IMR-90 (cell line): ENCODE results near the gene ITPKB. TPM values are rescaled to one million over a fixed set of nuclear protein-coding genes. Genes with fewer than 3 reads are reported as not detected.

Experiments used
- ATAC-seq: fragments of 200-7000 bp; cut with Tn5 transposase; 2 replicates; pipeline ENCODE4 v1.9.1; 2020; ENCODE audit warnings: low read depth, mild to moderate bottlenecking, moderate library complexity
- BruUV-seq: library from RNA; stranded (reverse); fragments of 400-500 nt; replicated peaks from 2 replicates; lab custom pipeline; 2021; lab: Mats Ljungman, UMichigan
- CTCF ChIA-PET: fragments of 300-600 bp; formaldehyde crosslinking; extraction: SDS; loops from one replicate; lab custom pipeline; 2021; ENCODE audit warnings: antibody characterized with exemption; lab: Yijun Ruan, JAX
- POLR2A ChIA-PET: fragments of 300-600 bp; sonication (Branson Sonifier 250); formaldehyde crosslinking; loops from one replicate; lab custom pipeline; 2022; ENCODE audit warnings: antibody characterized with exemption; ENCODE audit not compliant: unreplicated experiment; lab: Charles Lee
- DNase-seq: peaks from one replicate; pipeline ENCODE4 v3.0.0; 2013
- H2AFZ ChIP-seq: replicated peaks from 2 replicates; pipeline ENCODE3; 2013; ENCODE audit warnings: low read length, mild to moderate bottlenecking; ENCODE audit not compliant: poor library complexity
- H2AK5ac ChIP-seq: 2 replicates; pipeline ENCODE4 v1.6.1; 2013; ENCODE audit warnings: low read depth, low read length, inconsistent platforms
- H2AK9ac ChIP-seq: replicated peaks from 2 replicates; pipeline ENCODE3; 2013; ENCODE audit warnings: mild to moderate bottlenecking, low read depth, low read length, moderate library complexity; ENCODE audit not compliant: poor library complexity
- H2BK120ac ChIP-seq: 2 replicates; pipeline ENCODE4 v1.6.1; 2013; ENCODE audit warnings: low read depth, low read length, inconsistent platforms
- H2BK15ac ChIP-seq: 3 replicates; pipeline ENCODE4 v1.6.1; 2013; ENCODE audit warnings: low read depth, low read length, inconsistent platforms
- H2BK20ac ChIP-seq: 2 replicates; pipeline ENCODE4 v1.6.1; 2013; ENCODE audit warnings: low read depth, mild to moderate bottlenecking, inconsistent platforms, low read length, moderate library complexity
- H2BK5ac ChIP-seq: 2 replicates; pipeline ENCODE4 v1.6.1; 2013; ENCODE audit warnings: mild to moderate bottlenecking, low read depth, low read length, inconsistent platforms; ENCODE audit not compliant: poor library complexity, severe bottlenecking
- H3K14ac ChIP-seq: replicated peaks from 2 replicates; pipeline ENCODE4 v1.6.1; 2013; ENCODE audit warnings: low read depth, low read length, inconsistent platforms
- H3K18ac ChIP-seq: 2 replicates; pipeline ENCODE4 v1.6.1; 2013; ENCODE audit warnings: low read depth, low read length, control low read depth
- H3K23ac ChIP-seq: 2 replicates; pipeline ENCODE4 v1.6.1; 2013; ENCODE audit warnings: low read depth, low read length, inconsistent platforms
- H3K27ac ChIP-seq: 2 replicates; pipeline ENCODE4 v1.5.1; 2013; ENCODE audit warnings: mild to moderate bottlenecking, control low read depth, low read length; ENCODE audit not compliant: insufficient read depth
- H3K27me3 ChIP-seq: 2 replicates; pipeline ENCODE4 v1.6.1; 2013; ENCODE audit warnings: low read length; ENCODE audit not compliant: control insufficient read depth, insufficient read depth
- H3K36me3 ChIP-seq: 2 replicates; pipeline ENCODE4 v1.6.1; 2013; ENCODE audit warnings: low read length, mixed read lengths; ENCODE audit not compliant: control insufficient read depth, insufficient read depth
- H3K4ac ChIP-seq: 2 replicates; pipeline ENCODE4 v1.6.1; 2013; ENCODE audit warnings: low read depth, low read length, inconsistent platforms
- H3K4me1 ChIP-seq: 2 replicates; pipeline ENCODE4 v1.6.1; 2013; ENCODE audit warnings: low read length, mixed read lengths; ENCODE audit not compliant: control insufficient read depth, insufficient read depth
- H3K4me2 ChIP-seq: 2 replicates; pipeline ENCODE4 v1.6.1; 2013; ENCODE audit warnings: low read depth, mild to moderate bottlenecking, control low read depth, low read length, moderate library complexity
- H3K4me3 ChIP-seq: 2 replicates; pipeline ENCODE4 v1.5.1; 2013; ENCODE audit warnings: low read depth, mild to moderate bottlenecking, control low read depth, low read length, moderate library complexity; ENCODE audit not compliant: insufficient read depth
- H3K56ac ChIP-seq: 2 replicates; pipeline ENCODE4 v1.6.1; 2013; ENCODE audit warnings: low read length, inconsistent platforms; ENCODE audit not compliant: insufficient read depth; ENCODE audit errors: extremely low read depth
- H3K79me1 ChIP-seq, 2 experiments: 2 replicates each; pipeline ENCODE4 v1.6.1; 2013; ENCODE audit warnings: low read length in 2 of 2, inconsistent platforms in 1 of 2, low read depth in 1 of 2
- H3K9ac ChIP-seq: 2 replicates; pipeline ENCODE4 v1.6.1; 2013; ENCODE audit warnings: low read depth, low read length, control low read depth
- H3K9me1 ChIP-seq: 2 replicates; pipeline ENCODE4 v1.6.1; 2013; ENCODE audit warnings: low read length, inconsistent platforms; ENCODE audit not compliant: insufficient read depth
- H3K9me3 ChIP-seq: 2 replicates; pipeline ENCODE4 v1.6.1; 2013; ENCODE audit warnings: low read length; ENCODE audit not compliant: control insufficient read depth, insufficient read depth
- H4K20me1 ChIP-seq: 2 replicates; pipeline ENCODE4 v1.6.1; 2013; ENCODE audit warnings: low read length, inconsistent platforms; ENCODE audit not compliant: insufficient read depth
- H4K5ac ChIP-seq: 2 replicates; pipeline ENCODE4 v1.6.1; 2013; ENCODE audit warnings: mild to moderate bottlenecking, low read depth, low read length, control low read depth
- H4K8ac ChIP-seq, 2 experiments: 2 replicates each; pipeline ENCODE4 v1.6.1; 2013; ENCODE audit warnings: low read depth in 2 of 2, low read length in 2 of 2, control low read depth in 1 of 2, inconsistent platforms in 1 of 2
- H4K91ac ChIP-seq: 2 replicates; pipeline ENCODE4 v1.6.1; 2013; ENCODE audit warnings: low read depth, low read length, inconsistent platforms; ENCODE audit not compliant: insufficient read depth
- BHLHE40 ChIP-seq: fragments of 150-350 bp; IDR thresholded peaks from 2 replicates; pipeline ENCODE4 v1.6.1; 2016; ENCODE audit warnings: mild to moderate bottlenecking, low read depth, low read length
- CEBPB ChIP-seq: IDR thresholded peaks from 2 replicates; pipeline ENCODE4 v1.6.1; 2012; ENCODE audit warnings: low read depth, low read length, improper control_type of control experiment
- CHD1 ChIP-seq: IDR thresholded peaks from 2 replicates; pipeline ENCODE4 v1.6.1; 2012; ENCODE audit warnings: low read depth, low read length, improper control_type of control experiment
- CTCF ChIP-seq: conservative IDR thresholded peaks from 2 replicates; pipeline ENCODE4 v1.5.1; 2012; ENCODE audit warnings: mild to moderate bottlenecking, low read depth, low read length, improper control_type of control experiment
- ELK1 ChIP-seq: fragments of 150-350 bp; IDR thresholded peaks from 2 replicates; pipeline ENCODE4 v1.6.1; 2016; ENCODE audit warnings: low read depth, mild to moderate bottlenecking, low read length, moderate library complexity, borderline replicate concordance
- MAFK ChIP-seq: IDR thresholded peaks from 2 replicates; pipeline ENCODE4 v1.6.1; 2012; ENCODE audit warnings: low read depth, low read length, improper control_type of control experiment
- MAZ ChIP-seq: IDR thresholded peaks from 2 replicates; pipeline ENCODE4 v1.6.1; 2012; ENCODE audit warnings: low read depth, mild to moderate bottlenecking, low read length, improper control_type of control experiment, moderate library complexity, borderline replicate concordance
- MXI1 ChIP-seq: IDR thresholded peaks from 2 replicates; pipeline ENCODE4 v1.6.1; 2012; ENCODE audit warnings: low read depth, mild to moderate bottlenecking, low read length, moderate library complexity, borderline replicate concordance
- NFE2L2 ChIP-seq: fragments of 150-350 bp; IDR thresholded peaks from 2 replicates; pipeline ENCODE4 v1.6.1; 2016; ENCODE audit warnings: low read depth, mild to moderate bottlenecking, low read length
- POLR2A ChIP-seq: IDR thresholded peaks from 2 replicates; pipeline ENCODE4 v1.6.1; 2012; ENCODE audit warnings: mild to moderate bottlenecking, low read depth, low read length
- RAD21 ChIP-seq: IDR thresholded peaks from 2 replicates; pipeline ENCODE4 v1.6.1; 2012; ENCODE audit warnings: low read length, improper control_type of control experiment
- RCOR1 ChIP-seq: IDR thresholded peaks from 2 replicates; pipeline ENCODE4 v1.6.1; 2012; ENCODE audit warnings: mild to moderate bottlenecking, low read length, improper control_type of control experiment; ENCODE audit not compliant: insufficient replicate concordance
- RFX5 ChIP-seq: IDR thresholded peaks from 2 replicates; pipeline ENCODE4 v1.8.0; 2012; ENCODE audit warnings: low read depth, mild to moderate bottlenecking, low read length, moderate library complexity
- SMC3 ChIP-seq: fragments of 150-350 bp; IDR thresholded peaks from 2 replicates; pipeline ENCODE4 v1.6.1; 2016; ENCODE audit warnings: low read depth, mild to moderate bottlenecking, antibody characterized with exemption, low read length, moderate library complexity
- WGBS, 2 experiments: methylation state at CpG; one replicate each; pipeline versions ENCODE4 v1.1.5 to v1.1.7; 2013; ENCODE audit warnings: missing lambda C conversion rate in 2 of 2; ENCODE audit not compliant: insufficient read length in 1 of 2; ENCODE audit errors: extremely low coverage in 2 of 2; 5-methylcytosine and 5-hydroxymethylcytosine counted together
- dilution Hi-C: fragments of 300-500 bp; cut with HindIII; formaldehyde crosslinking; loops from one replicate; pipeline ENCODE4 v1.14.3; 2018; ENCODE audit warnings: low sequenced_read_pairs; ENCODE audit not compliant: unreplicated experiment
- in situ Hi-C: fragments of 300-500 bp; cut with MboI; formaldehyde crosslinking; loops from 3 replicates; pipeline ENCODE4 v1.14.3; 2019; ENCODE audit warnings: low sequenced_read_pairs, inconsistent platforms, mixed read lengths
- intact Hi-C: fragments of 100-400 bp; cut with micrococcal nuclease; formaldehyde crosslinking; loops from 2 replicates; pipeline ENCODE4 v1.10.0; 2022
- polyA plus RNA-seq, 3 experiments: library from polyadenylated mRNA; depleted of rRNA; stranded (reverse); fragments of >200 nt; gene quantifications; 2 replicates each; pipeline ENCODE4 v1.2.3, GENCODE V29; 2012; ENCODE audit warnings: low replicate concordance in 1 of 3
- total RNA-seq: library from RNA; depleted of rRNA; stranded (reverse); fragments of >200 nt; gene quantifications from 2 replicates; pipeline ENCODE4 v1.2.3, GENCODE V29; 2012

The ITPKB gene
- total and polyA plus RNA-seq, 2 of the 4 experiments (the other 2 are of a cell fraction), result 0.72 to 1.4 TPM

GRCh38 chr1:226586650-226587422 is 152.2 kb downstream of the ITPKB start:
- no peak for DNase-seq
- Histone ChIP-seq H3K4me2 (no peak overlapping the region), H4K20me1 (no peaks in the 10 kb centered on the region), H4K8ac (no peak overlapping the region), H3K27ac (no peak overlapping the region), H3K36me3 (no peaks in the 10 kb centered on the region), H3K4me3 (no peak overlapping the region), H2AK9ac (no peak overlapping the region), H3K56ac (no peak overlapping the region), H2BK5ac (no peak overlapping the region), H3K9ac (no peak overlapping the region), H4K91ac (no peak overlapping the region), H3K27me3 (peaks cover 18% of the 10 kb centered on the region), H2BK20ac (no peak overlapping the region), H4K5ac (no peak overlapping the region), H3K9me1 (no peaks in the 10 kb centered on the region), H3K79me1 (no peaks in the 10 kb centered on the region), H2AFZ (no peak overlapping the region), H3K4me1 (no peaks in the 10 kb centered on the region), H2BK120ac (no peak overlapping the region), H2BK15ac (no peak overlapping the region), H3K23ac (no peak overlapping the region), H3K4ac (no peak overlapping the region), H2AK5ac (no peak overlapping the region), H3K18ac (no peak overlapping the region), H3K9me3 (no peaks in the 10 kb centered on the region), H3K14ac (no peak overlapping the region)
- in situ Hi-C loops, result no loop called here
- no TSS peak for BruUV-seq
- dilution Hi-C loops, result no loop called here
- no peak for ATAC-seq
- POLR2A ChIA-PET, result no interaction called here
- 80% methylated on average over 1 of the region's 16 CpGs; no CpG with 5 or more reads in 1 of the 2 experiments for WGBS, 2 experiments
- CTCF ChIA-PET, result no interaction called here
- intact Hi-C loops, result no loop called here
- TF ChIP-seq NFE2L2 (no peak), RFX5 (no peak), CHD1 (no peak), ELK1 (no peak), SMC3 (no peak), POLR2A (no peak), MAZ (no peak), BHLHE40 (no peak), RCOR1 (no peak), CEBPB (no peak), MAFK (no peak), RAD21 (no peak), MXI1 (no peak), CTCF (no peak)
